ENCODE measurements around the gene TNFRSF9.
"Not testable (repeated sequence)": the region's sequence is repeated elsewhere in the genome, so short reads cannot be mapped to it uniquely, and the experiment has no call there.

The TNFRSF9 gene

GRCh38 chr1:7940745-7941436, at the start of gene TNFRSF9:
TSS of gene TNFRSF9 (minus strand) at chr1:7940839. CDS start at chr1:7939994, 845 bp downstream.
- DNase-seq: peak; percentile 80

DNA sequence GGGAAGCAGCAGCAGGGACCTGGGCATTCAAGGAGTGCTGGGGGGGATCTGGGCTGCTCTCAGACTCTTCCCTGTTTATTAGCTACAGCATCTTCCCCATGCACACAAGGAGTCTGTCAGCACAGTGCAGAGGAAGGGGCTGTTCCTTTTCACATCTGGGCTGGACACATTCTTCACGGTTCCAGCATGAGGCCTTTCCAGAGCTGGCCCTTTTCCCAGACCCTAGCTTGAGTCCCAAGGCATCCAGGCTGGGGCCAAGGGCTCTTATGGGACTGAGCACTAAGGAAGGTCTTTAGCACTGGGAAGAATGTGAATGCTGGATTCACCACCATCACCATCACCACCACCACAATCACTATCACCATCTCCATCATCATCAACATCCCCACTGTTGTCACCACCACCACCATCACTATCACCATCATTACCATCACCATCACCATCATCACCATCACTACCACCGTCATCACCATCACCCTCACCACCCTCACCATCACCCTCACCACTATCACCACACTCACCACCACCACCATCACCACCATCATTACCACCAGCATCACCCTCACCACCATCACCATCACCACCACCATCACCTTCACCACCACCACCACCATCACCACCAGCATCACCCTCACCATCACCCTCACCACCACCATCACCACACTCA, 49.3 kb upstream of the TNFRSF9 start:
- no peak for DNase-seq

DNA sequence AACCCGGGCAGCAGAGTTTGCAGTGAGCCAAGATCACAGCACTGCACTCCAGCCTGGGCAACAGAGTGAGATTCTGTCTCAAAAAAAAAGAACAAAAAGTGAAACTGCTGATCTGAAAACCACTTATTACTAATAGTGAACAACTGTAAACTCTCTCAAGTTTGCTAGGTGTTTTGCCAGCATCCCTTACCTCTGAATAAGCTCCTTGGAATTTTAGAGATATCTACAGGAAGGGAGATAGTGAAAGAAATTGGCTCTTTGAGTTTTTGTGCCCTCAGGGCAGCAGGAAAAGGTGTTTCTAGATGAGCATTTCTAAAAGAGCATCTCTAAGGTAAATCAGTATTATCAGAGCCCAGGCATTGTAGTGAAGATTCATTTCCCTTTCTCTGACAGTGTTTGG, 47.9 kb upstream of the TNFRSF9 start:
- no peak for DNase-seq

DNA sequence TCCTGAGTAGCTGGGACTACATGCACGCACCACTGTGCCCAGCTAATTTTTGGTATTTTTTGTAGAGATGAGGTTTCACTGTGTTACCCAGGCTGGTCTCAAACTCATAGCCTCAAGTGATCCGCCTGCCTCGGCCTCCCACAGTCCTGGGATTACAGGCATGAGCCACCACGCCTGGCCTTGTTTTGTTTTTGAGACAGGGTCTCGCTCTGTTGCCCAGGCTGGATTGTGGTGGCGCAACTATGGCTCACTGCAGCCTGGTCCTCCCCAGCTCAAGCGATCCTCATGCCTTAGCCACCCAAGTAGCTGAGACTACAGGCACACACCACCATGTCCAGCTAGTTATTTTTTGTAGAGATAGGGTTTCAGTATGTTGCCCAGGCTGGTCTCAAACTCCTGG, 46.9 kb upstream of the TNFRSF9 start:
- DNase-seq: no peak

DNA sequence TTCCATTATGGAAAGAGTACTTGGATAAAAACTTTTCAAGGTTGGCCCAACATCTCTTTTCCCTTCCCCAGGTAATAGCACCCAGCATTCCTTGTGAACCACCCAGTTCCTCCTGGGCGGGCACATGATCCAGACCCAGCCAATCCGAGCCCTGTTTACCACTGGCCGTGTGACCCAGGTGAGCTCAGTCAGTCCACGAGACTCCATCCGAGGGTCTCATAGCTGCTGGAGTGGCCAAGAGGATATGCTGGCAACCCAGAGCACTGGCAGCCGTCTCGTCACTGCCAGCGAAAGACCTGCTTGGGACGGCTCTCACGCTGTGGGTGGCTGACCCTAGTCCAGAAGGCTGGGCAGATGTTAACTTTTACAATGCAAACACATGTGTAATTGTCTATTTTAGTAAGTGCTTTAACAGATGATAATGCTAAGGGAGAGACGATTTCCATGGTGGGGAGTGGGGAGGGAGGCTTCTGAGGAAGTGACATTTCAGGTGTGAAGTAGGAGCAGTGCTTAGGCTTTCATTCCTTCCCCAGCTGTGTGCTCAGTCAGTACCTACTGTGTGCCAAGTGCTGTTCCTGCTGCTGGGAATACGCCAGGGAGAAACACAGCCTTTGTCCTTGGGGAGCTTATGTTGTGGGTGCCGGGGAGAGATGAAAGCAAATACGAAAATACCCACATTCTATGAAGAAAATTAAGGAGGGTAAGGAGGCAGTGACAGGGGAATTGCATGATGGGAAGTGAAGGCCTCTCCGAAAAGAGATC, 45.4 kb upstream of the TNFRSF9 start:
- DNase-seq: no peak

- no peak for DNase-seq
Observed at GRCh38 chr1:7984811-7985210, 44.2 kb upstream of the TNFRSF9 start.

DNA sequence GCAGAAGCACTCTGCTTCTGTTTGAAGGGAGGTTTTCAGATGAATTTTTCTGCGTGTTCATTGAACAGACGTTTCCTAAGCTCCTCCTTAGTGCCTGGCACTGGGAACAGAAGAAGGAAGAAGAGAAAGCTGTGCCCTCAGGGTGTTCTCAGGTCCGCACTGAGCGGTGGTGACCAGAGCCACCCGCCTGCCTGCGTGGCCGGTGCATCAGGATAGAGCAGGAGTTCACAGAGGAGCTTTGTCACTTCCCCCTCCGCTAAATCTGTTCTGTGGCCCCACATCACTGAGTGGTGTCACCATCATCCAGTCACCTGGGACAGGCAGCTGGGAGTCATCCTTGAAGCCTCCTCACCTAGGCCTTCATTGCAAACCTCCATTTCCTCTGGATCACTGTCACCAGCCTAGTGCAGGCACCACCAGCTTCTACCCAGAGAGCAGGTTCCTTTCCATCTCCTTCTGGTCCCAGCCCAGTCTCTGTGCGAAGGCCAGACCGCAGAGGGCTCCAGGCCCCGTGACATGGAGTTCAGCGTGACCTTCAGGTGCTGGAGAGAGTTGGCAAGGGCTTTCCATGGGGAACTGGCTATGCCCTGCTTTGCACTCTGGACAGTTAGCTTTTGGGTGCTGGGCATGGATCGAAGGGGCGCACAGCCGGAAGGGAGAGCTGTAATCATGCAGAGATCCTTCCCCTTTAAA, 42.6 kb upstream of the TNFRSF9 start:
- no peak for DNase-seq

- no peak for DNase-seq
Observed at GRCh38 chr1:7980984-7981383, 40.3 kb upstream of the TNFRSF9 start.

GRCh38 chr1:7975212-7975865, 34.7 kb upstream of the TNFRSF9 start:
- DNase-seq: peak; percentile 40

- no peak for DNase-seq
Observed at GRCh38 chr1:7973086-7973485, 32.4 kb upstream of the TNFRSF9 start.

GRCh38 chr1:7972285-7972684, 31.6 kb upstream of the TNFRSF9 start:
- DNase-seq: no peak

- no peak for DNase-seq
Observed at GRCh38 chr1:7971024-7971423, 30.4 kb upstream of the TNFRSF9 start.

- DNase-seq: no peak
Observed at GRCh38 chr1:7970246-7970645, 29.6 kb upstream of the TNFRSF9 start.

DNA sequence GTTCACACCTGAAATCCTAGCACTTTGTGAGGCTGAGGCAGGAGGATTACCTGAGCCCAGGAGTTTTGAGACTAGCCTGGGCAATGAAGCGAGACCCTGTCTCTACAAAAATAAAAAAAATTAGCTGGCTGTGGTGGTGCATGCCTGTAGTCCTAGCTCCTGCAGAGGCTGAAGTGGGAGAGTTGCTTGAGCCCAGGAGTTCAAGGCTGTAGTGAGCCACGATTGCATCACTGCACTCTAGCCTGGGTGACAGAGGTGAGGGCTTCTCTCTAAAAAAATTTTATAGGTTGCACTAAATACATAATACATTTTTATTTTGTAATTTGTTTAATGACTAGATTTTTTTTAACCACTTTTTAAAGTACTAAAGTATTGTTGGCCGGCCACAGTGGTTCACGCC, 27.0 kb upstream of the TNFRSF9 start:
- DNase-seq: no peak

- no peak for DNase-seq
Observed at GRCh38 chr1:7967196-7967595, 26.6 kb upstream of the TNFRSF9 start.

DNA sequence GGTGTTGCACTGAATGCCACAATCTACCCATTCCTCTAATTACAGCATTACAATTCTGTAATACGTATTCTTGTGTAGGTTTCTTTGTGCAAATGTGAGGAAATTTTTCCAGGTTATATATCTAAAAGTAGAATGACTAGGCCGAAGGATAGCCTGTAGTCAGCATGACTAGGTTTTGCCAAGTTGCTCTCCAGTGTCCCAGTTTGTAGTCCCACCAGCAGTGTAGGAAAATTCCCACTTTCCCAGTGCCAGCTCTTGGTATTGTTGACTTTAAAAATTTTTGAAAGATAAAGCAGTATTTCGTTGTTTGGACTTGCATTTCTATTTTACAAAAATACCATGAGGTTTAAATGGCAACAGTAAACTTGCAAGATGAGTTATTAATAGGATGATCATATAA, 23.8 kb upstream of the TNFRSF9 start:
- no peak for DNase-seq

DNA sequence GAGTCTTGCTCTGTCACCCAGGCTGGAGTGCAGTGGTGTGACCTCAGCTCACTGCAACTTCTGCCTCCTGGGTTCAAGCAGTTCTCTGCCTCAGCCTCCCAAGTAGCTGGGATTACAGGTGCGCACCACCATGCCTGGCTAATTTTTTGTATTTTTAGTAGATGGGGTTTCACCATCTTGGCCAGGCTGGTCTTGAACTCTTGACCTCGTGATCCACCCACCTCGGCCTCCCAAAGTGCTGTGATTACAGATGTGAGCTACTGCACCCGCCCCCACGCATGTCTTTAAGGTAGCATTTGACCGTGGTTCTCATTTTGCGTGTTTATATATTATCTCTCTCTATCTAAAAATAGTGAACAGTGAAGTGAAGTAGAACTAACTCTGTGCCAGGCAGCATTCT, 23.2 kb upstream of the TNFRSF9 start:
- not testable (repeated sequence) for DNase-seq

DNA sequence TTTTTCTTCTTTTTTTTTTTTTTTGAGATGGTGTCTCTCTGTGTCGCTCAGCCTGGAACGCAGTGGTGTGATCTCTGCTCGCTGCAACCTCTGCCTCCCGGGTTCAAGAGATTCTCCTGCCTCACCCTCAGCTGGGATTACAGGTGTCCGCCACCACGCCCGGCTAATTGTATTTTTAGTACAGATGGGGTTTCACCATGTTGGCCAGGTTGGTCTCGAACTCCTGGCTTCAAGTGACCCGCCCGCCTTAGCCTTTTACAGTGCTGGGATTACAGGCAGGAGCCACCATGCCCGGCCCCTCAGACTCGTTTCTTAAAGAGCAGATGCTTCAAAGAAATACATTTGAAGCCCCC, 22.7 kb upstream of the TNFRSF9 start:
- DNase-seq: not testable (repeated sequence)

GRCh38 chr1:7962636-7963377, 22.2 kb upstream of the TNFRSF9 start:
- no peak for DNase-seq

GRCh38 chr1:7962014-7962335, 21.3 kb upstream of the TNFRSF9 start:
- no peak for DNase-seq

- DNase-seq: peak; percentile 100
Observed at GRCh38 chr1:7961216-7962013, 20.8 kb upstream of the TNFRSF9 start, which contains the start of gene PARK7. TSS of gene PARK7 (plus strand) at chr1:7961711. CDS start at chr1:7962786, 1,075 bp downstream.
